ENCODE measurements around the gene PRSS36.
A peak's percentile ranks its signal among the peaks of the same experiment; 100 is the strongest.
"Not testable (repeated sequence)": the region's sequence is repeated elsewhere in the genome, so short reads cannot be mapped to it uniquely, and the experiment has no call there.

PRSS36 gene

GRCh38 chr16:31184888-31185287 is 35.0 kb upstream of the PRSS36 start:
- no peak overlapping the region for H3K4me3 ChIP-seq (ENCODE audit: low read depth, low read length)

DNA sequence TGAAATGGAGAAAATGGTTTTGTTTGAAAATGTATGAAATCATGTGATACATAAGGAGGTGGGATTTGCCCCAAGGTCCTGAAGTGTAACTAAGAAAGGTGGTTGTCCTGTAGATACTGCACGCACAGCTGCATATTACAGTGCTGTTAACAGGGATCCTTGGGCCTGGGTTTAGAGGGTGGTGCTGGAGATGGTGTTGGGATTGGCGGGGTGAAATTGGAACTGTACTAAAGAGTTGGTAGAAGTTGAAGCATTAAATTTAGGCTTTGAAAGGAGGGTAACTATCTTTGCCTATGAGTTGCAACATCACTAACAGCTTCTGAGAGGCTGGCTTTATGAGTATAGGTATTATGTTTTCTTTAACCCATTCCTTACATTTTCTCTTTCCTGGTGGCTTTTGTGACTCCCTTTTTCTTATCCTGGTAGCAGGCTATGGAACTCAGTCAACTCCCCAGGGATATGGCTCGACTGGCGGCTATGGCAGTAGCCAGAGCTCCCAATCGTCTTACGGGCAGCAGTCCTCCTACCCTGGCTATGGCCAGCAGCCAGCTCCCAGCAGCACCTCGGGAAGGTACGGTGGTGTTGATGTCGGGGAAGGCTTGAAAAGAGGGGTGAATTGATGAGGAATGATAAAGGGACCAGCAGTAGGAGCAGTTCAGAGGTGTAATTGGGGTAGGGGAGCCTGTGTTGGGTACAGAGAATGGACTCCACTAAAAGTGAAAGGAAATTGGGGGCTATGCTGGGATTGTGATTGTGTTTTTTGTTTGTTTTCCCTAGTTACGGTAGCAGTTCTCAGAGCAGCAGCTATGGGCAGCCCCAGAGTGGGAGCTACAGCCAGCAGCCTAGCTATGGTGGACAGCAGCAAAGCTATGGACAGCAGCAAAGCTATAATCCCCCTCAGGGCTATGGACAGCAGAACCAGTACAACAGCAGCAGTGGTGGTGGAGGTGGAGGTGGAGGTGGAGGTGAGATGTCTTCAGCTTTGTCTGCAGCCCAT is 33.9 kb upstream of the PRSS36 start:
- H3K4me3 ChIP-seq (ENCODE audit: low read depth, low read length) = no peak overlapping the region

GRCh38 chr16:31182391-31182790 is 32.5 kb upstream of the PRSS36 start:
- peak overlapping the region; percentile 41 for H3K4me3 ChIP-seq (ENCODE audit: low read depth, low read length)

DNA sequence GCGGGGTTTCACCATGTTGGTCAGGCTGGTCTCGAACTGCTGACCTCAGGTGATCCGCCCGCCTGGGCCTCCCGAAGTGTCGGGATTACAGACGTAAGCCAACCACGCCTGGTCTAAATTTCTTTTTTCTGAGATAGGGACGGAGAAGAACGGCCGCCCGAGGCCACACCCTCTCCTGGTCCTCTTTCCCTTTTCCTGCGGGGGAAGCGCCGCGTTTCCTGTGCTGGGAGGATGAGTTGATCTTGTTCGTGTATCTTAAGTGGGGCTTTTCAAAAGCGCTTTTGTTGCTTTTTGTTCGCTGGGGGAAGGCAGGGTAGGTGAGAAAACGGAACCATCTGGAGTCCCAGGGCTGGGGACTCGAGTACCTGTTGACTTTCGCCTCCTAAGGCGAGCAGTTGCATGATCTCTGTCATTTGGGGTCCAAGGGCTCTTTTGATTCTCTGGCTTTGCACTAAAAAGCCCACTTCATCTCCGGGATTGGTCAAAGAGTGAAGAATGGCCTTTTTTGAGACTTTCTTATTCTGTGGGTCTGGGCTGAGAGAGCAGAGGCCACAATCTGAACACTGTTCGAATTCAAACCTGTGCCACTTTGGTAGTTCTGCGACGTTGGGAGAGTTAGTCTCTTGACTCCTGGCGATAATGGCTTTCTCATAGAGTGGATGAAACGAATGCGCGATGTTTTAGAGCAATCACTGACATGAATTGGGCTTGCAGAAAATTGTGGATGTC is 31.4 kb upstream of the PRSS36 start:
- H3K4me3 ChIP-seq (ENCODE audit: low read depth, low read length) = peak overlapping the region; percentile 89

GRCh38 chr16:31179747-31180459 is 30.0 kb upstream of the PRSS36 start, which contains the start of gene FUS:
FUS (plus strand) TSS chr16:31180139; CDS start chr16:31180215, 76 bp downstream.
- H3K4me3 ChIP-seq (ENCODE audit: low read depth, low read length) = peak within 1 kb of the TSS; percentile 89

DNA sequence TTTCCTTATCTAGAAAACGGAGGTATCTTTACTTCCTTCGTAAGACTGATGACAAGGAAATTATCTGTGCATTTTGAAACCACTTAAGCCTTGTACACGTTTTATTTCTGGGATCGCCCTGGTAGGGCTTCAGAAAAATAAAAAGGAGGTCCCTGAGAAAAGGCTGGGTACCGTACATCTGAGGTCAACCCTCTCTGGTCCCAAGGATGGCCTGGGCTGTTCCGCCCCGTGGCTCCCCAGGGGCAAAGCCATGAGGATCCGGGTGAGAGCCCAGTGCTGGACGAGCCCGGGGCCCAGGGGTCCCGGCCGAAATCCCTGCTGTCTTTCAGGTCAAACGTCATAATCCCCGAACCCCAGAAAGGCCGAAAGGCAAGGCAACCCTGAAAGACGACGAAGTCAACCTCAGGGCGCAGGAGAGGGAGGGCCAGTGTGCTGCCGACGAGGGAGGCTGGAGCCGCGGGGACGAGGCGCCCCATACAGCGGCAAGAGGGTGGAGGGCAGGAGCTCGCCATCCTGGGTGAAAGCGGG is 29.4 kb upstream of the PRSS36 start:
- peak overlapping the region; percentile 89 for H3K4me3 ChIP-seq (ENCODE audit: low read depth, low read length)

DNA sequence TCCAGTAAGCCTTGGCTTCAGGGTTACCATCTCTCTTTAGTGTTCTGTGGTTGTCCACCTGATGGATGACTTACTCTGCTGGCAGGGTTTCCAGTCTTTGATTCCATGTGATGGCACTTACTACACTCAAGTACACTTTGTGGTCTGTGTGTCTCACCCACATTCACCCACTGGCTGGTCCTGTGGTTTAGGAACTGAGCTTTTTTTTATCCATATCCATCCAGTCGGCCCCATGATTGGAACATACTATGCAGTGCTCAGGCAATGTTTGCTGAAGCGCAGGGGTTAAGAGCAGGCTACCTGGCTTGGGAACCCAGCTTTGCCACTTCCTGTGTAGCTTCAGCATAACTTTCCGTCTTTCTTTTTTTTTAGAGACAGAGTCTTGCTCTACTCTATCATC is 27.3 kb upstream of the PRSS36 start:
- H3K4me3 ChIP-seq (ENCODE audit: low read depth, low read length) = no peak overlapping the region

GRCh38 chr16:31170048-31170447 is 20.2 kb upstream of the PRSS36 start:
- H3K4me3 ChIP-seq (ENCODE audit: low read depth, low read length) = not testable (repeated sequence)

- H3K4me3 ChIP-seq (ENCODE audit: low read depth, low read length) = no peak overlapping the region
Observed at GRCh38 chr16:31168848-31169247, 19.0 kb upstream of the PRSS36 start.

DNA sequence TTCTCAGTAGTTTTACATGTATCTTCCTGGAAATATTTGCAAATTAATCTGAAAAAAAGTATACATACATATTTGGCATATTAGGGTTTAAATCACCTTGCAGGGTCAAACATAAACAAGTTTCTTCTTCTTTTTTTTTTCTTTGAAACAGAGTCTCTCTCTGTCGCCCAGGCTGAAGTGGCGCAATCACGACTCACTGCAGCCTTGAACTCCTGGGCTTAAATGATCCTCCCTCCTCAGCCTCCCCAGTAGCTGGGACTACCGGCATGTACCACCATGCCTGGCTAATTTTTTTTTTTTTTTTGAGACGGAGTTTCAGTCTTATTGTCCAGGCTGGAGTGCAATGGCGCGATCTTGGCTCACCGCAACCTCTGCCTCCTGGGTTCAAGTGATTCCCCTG is 17.4 kb upstream of the PRSS36 start:
- H3K4me3 ChIP-seq (ENCODE audit: low read depth, low read length) = no peak overlapping the region

GRCh38 chr16:31157136-31157535 is 7.3 kb upstream of the PRSS36 start:
- no peak overlapping the region for H3K4me3 ChIP-seq (ENCODE audit: low read depth, low read length)

- not testable (repeated sequence) for H3K4me3 ChIP-seq (ENCODE audit: low read depth, low read length)
Observed at GRCh38 chr16:31150976-31151375, 1.1 kb upstream of the PRSS36 start.

- H3K4me3 ChIP-seq (ENCODE audit: low read depth, low read length) = no peak overlapping the region
Observed at GRCh38 chr16:31149332-31149731, 534 bp downstream of the PRSS36 start.

DNA sequence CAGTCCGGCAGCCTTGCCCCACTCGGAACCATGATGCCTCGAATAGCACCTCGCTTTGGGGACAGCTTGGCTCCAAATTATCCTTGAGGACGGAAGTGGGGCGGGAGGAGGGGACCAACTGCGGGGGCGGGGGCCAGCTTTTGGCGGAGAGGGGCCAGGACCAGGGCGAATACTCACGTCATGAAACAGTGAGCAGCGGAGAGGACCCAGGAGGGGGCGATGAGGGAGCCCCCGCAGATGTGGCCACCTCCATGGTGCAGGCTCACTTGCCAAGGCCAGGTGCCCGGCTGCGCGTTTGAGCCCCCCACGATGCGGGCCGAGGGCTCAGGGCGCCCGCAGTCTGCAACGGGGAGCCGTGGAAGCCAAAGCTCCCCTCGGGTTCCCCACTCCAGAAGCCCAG is 970 bp downstream of the PRSS36 start:
- no peak overlapping the region for H3K4me3 ChIP-seq (ENCODE audit: low read depth, low read length)

GRCh38 chr16:31148281-31148728 is 1.6 kb downstream of the PRSS36 start:
- peak overlapping the region; percentile 27 for H3K4me3 ChIP-seq (ENCODE audit: low read depth, low read length)

DNA sequence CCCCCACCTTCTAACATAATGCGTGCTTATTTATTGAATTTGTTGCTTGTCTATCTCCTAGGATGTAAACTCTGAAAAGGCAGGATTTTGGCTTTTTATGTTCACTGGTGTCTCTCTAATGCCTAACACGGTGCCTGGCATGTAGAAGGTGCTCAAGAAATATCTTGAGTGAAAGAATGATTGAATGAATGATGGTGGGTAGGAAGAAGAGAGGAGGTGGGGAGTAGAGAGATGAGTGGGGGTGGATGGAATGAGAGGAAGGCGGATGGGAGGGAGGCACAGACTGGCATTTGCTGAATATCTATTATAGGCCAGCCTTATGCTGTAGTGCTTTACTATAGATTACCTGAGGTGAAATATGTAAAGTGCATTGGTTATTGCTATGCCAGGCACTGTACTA is 2.3 kb downstream of the PRSS36 start:
- no peak overlapping the region for H3K4me3 ChIP-seq (ENCODE audit: low read depth, low read length)

- H3K4me3 ChIP-seq (ENCODE audit: low read depth, low read length) = no peak overlapping the region
Observed at GRCh38 chr16:31145398-31145990, 4.4 kb downstream of the PRSS36 start.

- not testable (repeated sequence) for H3K4me3 ChIP-seq (ENCODE audit: low read depth, low read length)
Observed at GRCh38 chr16:31144418-31144817, 5.4 kb downstream of the PRSS36 start.

- H3K4me3 ChIP-seq (ENCODE audit: low read depth, low read length) = no peak overlapping the region
Observed at GRCh38 chr16:31143694-31144148, 6.1 kb downstream of the PRSS36 start.

GRCh38 chr16:31143011-31143693 is 6.7 kb downstream of the PRSS36 start:
- no peak overlapping the region for H3K4me3 ChIP-seq (ENCODE audit: low read depth, low read length)

Measured in iPS-11a (cell line).